NCI-H82 (cell line): ENCODE data around the gene KMT2B.
A peak's percentile ranks its signal among the peaks of the same experiment; 100 is the strongest.

Experiments
- DNase-seq: peaks from one replicate; lab custom pipeline; 2025; lab: John Stamatoyannopoulos, UW

The KMT2B gene

DNA sequence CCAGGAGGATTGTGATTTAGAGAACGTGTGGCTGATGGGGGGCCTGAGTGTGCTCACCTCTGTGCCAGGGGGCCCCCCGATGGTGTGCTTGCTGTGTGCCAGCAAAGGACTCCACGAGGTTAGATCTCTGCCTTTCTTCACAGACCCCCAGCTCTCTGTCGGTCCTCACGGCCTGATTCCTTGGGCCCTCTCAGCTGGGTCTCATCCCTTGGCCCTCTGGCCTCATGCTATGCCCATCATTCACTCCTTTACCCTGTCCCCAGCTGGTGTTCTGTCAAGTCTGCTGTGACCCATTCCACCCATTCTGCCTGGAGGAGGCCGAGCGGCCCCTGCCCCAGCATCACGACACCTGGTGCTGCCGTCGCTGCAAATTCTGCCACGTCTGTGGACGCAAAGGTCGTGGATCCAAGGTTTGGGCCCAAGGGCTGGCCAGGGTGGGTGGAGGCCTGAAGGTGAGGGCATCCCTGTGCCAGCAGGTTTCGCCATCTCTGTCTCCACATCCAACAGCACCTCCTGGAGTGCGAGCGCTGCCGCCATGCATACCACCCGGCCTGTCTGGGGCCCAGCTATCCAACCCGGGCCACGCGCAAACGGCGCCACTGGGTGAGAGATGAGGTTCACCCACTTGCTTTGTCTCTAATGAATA is 7.5 kb downstream of the KMT2B start:
- DNase-seq: no peak

- no peak for DNase-seq
These were observed 9.5 kb downstream of the KMT2B start for GRCh38 chr19:35727053-35727955.

- DNase-seq: no peak
These were observed 10.3 kb downstream of the KMT2B start for GRCh38 chr19:35727956-35728706.

DNA sequence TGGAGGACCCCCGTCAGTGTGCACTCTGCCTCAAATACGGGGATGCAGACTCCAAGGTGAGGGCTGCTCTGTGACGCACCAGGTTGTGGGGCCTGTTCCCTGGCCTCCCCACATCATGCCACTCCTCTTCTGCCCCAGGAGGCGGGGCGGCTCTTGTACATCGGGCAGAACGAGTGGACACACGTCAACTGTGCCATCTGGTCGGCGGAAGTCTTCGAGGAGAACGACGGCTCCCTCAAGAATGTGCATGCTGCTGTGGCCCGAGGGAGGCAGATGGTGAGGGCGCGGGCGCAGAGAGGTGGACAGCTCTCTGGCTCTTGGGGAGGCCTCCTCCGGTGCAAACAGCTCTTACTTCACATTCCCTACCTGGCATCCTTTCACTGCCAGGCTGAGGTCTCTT is 11.2 kb downstream of the KMT2B start:
- DNase-seq: no peak

DNA sequence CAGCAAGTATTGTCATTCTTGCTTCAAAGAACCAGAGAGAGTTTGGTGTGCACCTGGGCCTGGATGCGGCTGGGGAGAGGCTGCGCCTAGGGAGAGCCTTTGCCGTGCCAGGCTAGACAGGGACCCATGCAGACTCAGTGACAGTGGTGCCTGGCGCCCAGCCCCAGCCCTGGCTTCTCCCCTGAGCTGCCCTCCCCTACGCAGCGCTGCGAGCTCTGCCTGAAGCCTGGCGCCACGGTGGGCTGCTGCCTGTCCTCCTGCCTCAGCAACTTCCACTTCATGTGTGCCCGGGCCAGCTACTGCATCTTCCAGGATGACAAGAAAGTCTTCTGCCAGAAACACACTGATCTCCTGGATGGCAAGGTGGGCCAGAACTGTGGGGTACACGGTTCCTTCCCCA is 12.0 kb downstream of the KMT2B start:
- DNase-seq: no peak

GRCh38 chr19:35730326-35730725 is 12.5 kb downstream of the KMT2B start:
- no peak for DNase-seq

DNA sequence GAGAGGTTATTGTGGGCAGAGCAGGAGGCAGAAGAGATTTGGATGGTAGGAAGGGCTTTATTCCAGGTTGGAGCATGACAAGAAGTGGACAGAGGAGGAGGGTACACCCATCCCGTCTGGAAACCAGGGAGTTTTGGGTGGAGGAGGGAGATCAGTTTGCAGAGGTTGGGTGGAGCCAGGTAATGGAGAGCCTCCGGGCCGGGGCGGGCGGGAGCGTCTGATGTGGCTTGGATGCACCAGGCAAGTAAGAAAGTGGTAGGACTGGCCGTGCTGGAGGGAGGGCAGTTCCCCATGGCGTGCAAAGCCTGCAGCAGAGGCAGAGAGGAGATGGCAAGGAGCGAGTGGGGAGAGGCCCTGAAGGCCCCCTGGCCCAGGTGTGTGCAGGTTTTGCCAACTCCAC is 13.6 kb downstream of the KMT2B start:
- DNase-seq: no peak

GRCh38 chr19:35731779-35732405 is 14.1 kb downstream of the KMT2B start:
- no peak for DNase-seq

DNA sequence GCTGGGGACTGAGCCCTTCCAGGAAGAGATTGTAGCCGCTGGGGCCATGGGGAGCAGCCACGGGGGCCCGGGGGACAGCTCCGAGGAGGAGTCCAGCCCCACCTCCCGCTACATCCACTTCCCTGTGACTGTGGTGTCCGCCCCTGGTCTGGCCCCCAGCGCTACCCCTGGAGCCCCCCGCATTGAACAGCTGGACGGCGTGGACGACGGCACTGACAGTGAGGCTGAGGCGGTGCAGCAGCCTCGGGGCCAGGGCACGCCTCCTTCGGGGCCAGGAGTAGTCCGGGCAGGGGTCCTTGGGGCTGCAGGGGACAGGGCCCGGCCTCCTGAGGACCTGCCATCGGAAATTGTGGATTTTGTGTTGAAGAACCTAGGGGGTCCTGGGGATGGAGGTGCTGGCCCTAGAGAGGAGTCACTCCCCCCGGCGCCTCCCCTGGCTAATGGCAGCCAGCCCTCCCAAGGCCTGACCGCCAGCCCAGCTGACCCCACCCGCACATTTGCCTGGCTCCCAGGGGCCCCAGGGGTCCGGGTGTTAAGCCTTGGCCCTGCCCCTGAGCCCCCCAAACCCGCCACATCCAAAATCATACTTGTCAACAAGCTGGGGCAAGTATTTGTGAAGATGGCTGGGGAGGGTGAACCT is 14.9 kb downstream of the KMT2B start:
- no peak for DNase-seq

DNA sequence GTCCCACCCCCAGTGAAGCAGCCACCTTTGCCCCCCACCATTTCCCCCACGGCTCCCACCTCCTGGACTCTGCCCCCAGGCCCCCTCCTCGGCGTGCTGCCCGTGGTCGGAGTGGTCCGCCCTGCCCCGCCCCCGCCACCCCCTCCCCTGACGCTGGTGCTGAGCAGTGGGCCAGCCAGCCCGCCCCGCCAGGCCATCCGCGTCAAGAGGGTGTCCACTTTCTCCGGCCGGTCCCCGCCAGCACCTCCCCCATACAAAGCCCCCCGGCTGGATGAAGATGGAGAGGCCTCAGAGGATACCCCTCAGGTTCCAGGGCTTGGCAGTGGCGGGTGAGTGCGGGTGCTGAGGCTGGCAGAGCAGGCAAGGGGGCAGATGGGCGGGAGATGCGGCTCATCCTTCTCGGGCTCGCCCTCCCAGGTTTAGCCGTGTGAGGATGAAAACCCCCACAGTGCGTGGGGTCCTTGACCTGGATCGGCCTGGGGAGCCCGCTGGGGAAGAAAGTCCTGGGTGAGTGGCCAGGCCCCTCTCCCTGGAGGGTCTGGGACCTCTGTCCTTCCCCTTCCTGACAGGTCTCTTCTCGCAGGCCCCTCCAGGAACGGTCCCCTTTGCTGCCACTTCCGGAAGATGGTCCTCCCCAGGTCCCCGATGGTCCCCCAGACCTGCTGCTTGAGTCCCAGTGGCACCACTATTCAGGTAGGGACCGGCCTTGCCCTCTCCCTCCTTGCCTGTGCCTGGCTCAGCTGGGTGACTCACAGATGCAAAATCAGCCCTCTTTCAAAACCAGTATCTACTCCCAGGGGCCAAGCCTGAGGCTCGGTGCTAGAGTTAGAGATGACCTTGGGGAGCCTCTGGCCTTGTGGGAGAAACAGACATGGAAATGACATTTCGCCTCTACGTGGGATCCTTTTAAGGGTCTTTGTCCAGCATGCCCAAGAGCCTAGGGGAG is 15.7 kb downstream of the KMT2B start:
- DNase-seq: no peak

GRCh38 chr19:35734273-35734672 is 16.5 kb downstream of the KMT2B start:
- no peak for DNase-seq

GRCh38 chr19:35734889-35735288 is 17.1 kb downstream of the KMT2B start:
- no peak for DNase-seq

GRCh38 chr19:35736913-35737886 is 19.4 kb downstream of the KMT2B start:
- DNase-seq: peak; percentile 14

DNA sequence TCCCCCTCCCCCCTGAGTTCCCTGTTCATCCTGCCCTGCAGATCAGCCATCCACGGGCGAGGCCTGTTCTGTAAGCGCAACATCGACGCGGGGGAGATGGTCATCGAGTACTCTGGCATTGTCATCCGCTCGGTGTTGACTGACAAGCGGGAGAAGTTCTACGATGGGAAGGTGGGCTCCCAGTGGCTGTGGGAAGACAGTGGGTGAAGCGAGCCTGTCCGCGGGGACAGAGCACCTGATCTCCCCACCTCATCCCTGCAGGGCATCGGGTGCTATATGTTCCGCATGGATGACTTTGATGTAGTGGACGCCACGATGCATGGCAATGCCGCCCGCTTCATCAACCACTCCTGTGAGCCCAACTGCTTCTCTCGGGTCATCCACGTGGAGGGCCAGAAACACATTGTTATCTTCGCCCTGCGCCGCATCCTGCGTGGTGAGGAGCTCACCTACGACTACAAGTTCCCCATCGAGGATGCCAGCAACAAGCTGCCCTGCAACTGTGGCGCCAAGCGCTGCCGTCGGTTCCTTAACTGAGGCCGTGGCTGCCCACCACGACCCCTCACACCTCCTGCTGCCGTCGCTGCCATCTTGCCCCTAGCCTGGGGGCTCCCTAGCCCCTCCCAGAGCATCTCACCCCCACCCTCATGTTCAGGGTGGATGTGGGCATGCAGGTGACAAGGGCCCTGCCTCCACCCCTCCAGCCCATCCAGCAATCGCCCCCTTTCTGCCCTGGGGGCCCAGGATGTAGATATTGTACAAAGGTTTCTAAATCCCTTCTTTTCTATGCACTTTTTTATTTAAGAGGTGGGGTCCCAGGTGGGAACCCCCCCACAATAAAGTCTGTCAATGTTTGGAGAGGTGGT is 20.5 kb downstream of the KMT2B start:
- DNase-seq: no peak

GRCh38 chr19:35738887-35739229 is 21.1 kb downstream of the KMT2B start:
- peak; percentile 29 for DNase-seq

DNA sequence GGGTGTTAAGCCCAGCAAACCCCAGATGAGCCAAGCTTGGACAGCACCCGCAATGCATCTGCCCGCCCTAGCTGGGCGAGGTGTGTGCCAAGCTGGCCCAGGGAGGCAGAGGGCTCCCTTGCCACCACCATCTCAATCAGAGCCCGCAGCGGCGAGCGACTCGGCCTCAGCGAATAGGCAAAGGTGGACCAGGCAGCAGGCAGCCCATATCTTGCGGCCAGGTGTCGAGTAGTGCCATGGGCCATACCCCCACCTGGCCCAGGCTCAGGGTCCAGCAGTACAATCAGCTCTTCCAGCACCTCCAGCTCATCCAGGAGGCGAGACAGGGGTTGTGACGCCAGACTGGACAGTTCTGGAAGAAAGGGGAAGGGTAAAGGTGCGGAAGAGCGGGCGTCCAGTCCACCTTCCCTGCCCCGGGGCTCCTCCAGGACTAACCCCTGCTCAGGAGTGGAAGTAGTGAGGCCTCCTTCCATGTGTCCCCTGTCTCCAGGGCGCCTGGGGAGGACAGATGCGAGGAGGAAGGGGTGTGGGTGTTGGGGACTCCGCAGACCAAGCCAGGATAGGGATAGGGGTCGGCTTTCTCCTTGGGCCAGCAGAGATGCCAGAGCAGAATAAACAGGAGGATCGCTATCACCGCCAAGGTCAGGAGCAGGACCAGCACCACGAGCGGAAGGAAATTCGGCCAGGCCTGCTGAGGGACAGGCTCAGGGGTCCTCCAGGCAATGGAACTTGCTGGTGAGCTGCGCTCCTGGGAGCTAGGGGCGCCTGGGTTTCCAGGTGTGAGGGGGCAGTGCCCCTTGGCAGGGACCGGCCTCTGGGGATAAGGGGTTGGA is 21.7 kb downstream of the KMT2B start:
- DNase-seq: no peak

GRCh38 chr19:35740108-35740422 is 22.3 kb downstream of the KMT2B start:
- no peak for DNase-seq
